Fibroblast of lung (primary cell): ENCODE results near the gene BMPR1B. TPM values are rescaled to one million over a fixed set of nuclear protein-coding genes. Genes with fewer than 3 reads are reported as not detected.

Experiments used
- DNase-seq, 2 donors: peaks; one replicate each; pipeline versions ENCODE4 v3.0.0 to v3.0.0-alpha.2; 2010; ENCODE audit warnings: low read depth in 2 of 2
- H2AFZ ChIP-seq: 2 replicates; pipeline ENCODE4 v1.5.1; 2012; ENCODE audit warnings: low read length, control low read depth, inconsistent platforms
- H3K27ac ChIP-seq: 2 replicates; pipeline ENCODE4 v1.5.1; 2011; ENCODE audit warnings: low read length, control low read depth; ENCODE audit not compliant: insufficient read depth
- H3K27me3 ChIP-seq: 2 replicates; pipeline ENCODE4 v1.5.1; 2011; ENCODE audit warnings: mild to moderate bottlenecking, low read length; ENCODE audit not compliant: control insufficient read depth, insufficient read depth
- H3K36me3 ChIP-seq: 2 replicates; pipeline ENCODE4 v1.5.1; 2011; ENCODE audit warnings: low read length; ENCODE audit not compliant: control insufficient read depth, insufficient read depth
- H3K4me1 ChIP-seq: 2 replicates; pipeline ENCODE4 v1.5.1; 2011; ENCODE audit warnings: low read length; ENCODE audit not compliant: control insufficient read depth, insufficient read depth; ENCODE audit errors: extremely low read depth
- H3K4me2 ChIP-seq: 2 replicates; pipeline ENCODE4 v1.5.1; 2011; ENCODE audit warnings: low read length, control low read depth; ENCODE audit not compliant: insufficient read depth; ENCODE audit errors: extremely low read depth
- H3K4me3 ChIP-seq, 4 experiments: fragments of 200-600 bp in 1 of 4; sonication (generic) in 1 of 4; replicated peaks in 1 of 4; 2 replicates each; pipeline ENCODE4 v1.5.1; 2011 to 2016; ENCODE audit warnings: low read length in 4 of 4, low read depth in 3 of 4, mild to moderate bottlenecking in 3 of 4, control low read depth in 2 of 4, inconsistent platforms in 1 of 4, mixed read lengths in 1 of 4; ENCODE audit not compliant: insufficient read depth in 1 of 4; ENCODE audit errors: control extremely low read depth in 1 of 4
- H3K79me2 ChIP-seq: 2 replicates; pipeline ENCODE4 v1.5.1; 2012; ENCODE audit warnings: mild to moderate bottlenecking, low read length, inconsistent platforms; ENCODE audit not compliant: control insufficient read depth, insufficient read depth
- H3K9ac ChIP-seq: 2 replicates; pipeline ENCODE4 v1.5.1; 2011; ENCODE audit warnings: mild to moderate bottlenecking, low read length, control low read depth; ENCODE audit not compliant: insufficient read depth
- H3K9me3 ChIP-seq: 2 replicates; pipeline ENCODE4 v1.5.1; 2012; ENCODE audit warnings: low read depth, low read length; ENCODE audit not compliant: control insufficient read depth, insufficient read depth
- H4K20me1 ChIP-seq: 2 replicates; pipeline ENCODE4 v1.5.1; 2011; ENCODE audit warnings: low read length; ENCODE audit not compliant: control insufficient read depth, insufficient read depth; ENCODE audit errors: extremely low read depth
- EZH2 ChIP-seq: IDR thresholded peaks from 2 replicates; pipeline ENCODE4 v1.5.1; 2012; ENCODE audit warnings: low read length, control low read depth, mild to moderate bottlenecking; ENCODE audit errors: missing control alignments
- polyA plus RNA-seq, 2 donors: library from polyadenylated mRNA; depleted of rRNA in 1 of 2; stranded (reverse) in 1 of 2; unstranded in 1 of 2; fragments of >200 nt; gene quantifications; 2 replicates each; pipeline ENCODE4 v1.2.1, GENCODE V29; 2011 to 2012; ENCODE audit warnings: missing spikeins in 1 of 2
- total RNA-seq: library from RNA; depleted of rRNA; stranded (reverse); fragments of >200 nt; gene quantifications from 2 replicates; pipeline ENCODE4 v1.2.1, GENCODE V29; 2014
- TF ChIP-seq, protein P1 (sequence below), 2 donors: IDR thresholded peaks in 1 of 2; conservative IDR thresholded peaks in 1 of 2; 1 replicate in 1 of 2; 2 replicates in 1 of 2; pipeline ENCODE4 v1.5.1; 2011 to 2012; ENCODE audit warnings: low read length in 2 of 2, control low read depth in 1 of 2, inconsistent platforms in 1 of 2, low read depth in 1 of 2, mild to moderate bottlenecking in 1 of 2

The BMPR1B gene
- total and polyA plus RNA-seq, 2 donors (not counting 1 experiment from before 2014, with no cell fraction given) = 0.17 to 0.45 TPM

DNA sequence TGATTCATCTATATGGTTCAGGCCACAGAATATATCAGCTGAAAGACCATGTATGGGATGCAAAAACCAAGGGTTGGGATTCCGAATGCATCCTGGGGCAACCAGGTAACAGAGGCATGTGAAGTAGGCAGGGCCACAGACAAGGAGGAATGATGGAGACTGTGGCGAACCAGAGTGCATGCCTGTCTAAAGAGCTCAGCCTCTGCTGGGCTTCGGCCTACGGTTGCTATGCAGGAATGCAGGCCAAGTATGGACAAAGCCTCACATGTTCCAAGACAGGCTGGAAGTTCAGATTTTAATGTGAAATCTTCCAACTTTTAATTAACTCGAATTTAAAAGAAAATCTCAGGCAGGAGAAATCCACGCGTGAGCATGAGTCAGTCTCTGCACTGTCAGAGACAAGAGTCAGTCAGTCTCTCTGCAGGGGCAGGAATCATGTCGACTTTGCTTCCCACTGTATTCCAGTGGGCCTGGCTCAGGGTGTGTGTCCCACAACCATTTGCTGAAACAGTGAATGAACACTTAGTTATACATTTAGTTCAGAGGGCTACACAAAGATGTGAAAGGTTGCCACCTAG lies 446.6 kb downstream of the BMPR1B start:
- no peak overlapping the region for H2AFZ ChIP-seq
- H3K4me3 ChIP-seq = no peak overlapping the region
- no peaks in the 10 kb centered on the region for H4K20me1 ChIP-seq
- no peaks in the 10 kb centered on the region for H3K79me2 ChIP-seq
- no peak overlapping the region for H3K4me2 ChIP-seq
- H3K4me1 ChIP-seq = no peaks in the 10 kb centered on the region
- H3K9me3 ChIP-seq = no peaks in the 10 kb centered on the region
- DNase-seq = peak in 1 of 2 donors; percentile 72
- no peak overlapping the region for H3K27ac ChIP-seq
- no peaks in the 10 kb centered on the region for H3K27me3 ChIP-seq
- no peak overlapping the region for H3K9ac ChIP-seq
- TF ChIP-seq, protein P1, sequence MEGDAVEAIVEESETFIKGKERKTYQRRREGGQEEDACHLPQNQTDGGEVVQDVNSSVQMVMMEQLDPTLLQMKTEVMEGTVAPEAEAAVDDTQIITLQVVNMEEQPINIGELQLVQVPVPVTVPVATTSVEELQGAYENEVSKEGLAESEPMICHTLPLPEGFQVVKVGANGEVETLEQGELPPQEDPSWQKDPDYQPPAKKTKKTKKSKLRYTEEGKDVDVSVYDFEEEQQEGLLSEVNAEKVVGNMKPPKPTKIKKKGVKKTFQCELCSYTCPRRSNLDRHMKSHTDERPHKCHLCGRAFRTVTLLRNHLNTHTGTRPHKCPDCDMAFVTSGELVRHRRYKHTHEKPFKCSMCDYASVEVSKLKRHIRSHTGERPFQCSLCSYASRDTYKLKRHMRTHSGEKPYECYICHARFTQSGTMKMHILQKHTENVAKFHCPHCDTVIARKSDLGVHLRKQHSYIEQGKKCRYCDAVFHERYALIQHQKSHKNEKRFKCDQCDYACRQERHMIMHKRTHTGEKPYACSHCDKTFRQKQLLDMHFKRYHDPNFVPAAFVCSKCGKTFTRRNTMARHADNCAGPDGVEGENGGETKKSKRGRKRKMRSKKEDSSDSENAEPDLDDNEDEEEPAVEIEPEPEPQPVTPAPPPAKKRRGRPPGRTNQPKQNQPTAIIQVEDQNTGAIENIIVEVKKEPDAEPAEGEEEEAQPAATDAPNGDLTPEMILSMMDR (conservative IDR thresholded peaks at IDR 0.05 in 1 of 2, IDR thresholded peaks at IDR 0.05 in 1 of 2; ENCODE audit: low read depth in 1 of 2, low read length in 2 of 2) = no peak
- no peak for TF ChIP-seq EZH2
- no peaks in the 10 kb centered on the region for H3K36me3 ChIP-seq

DNA sequence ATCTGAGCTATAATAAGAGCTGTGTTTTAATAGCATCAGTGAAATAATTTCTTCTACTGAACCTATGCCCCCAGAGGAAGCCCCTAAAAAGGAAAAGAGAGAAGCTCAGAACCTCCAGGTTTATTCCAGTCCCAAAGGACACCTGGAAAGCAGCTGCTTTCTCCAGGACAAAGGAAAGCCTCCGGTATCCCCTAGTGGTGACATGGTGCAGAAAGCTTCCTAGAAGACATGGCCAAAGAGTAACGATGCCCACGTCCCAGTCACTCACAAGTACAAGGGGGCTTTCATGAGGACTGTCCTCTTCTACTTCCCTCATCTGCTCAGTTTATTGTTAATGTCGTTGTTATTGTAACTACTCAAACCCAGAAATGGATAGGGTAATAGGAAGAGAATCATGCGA lies 447.1 kb downstream of the BMPR1B start:
- Histone ChIP-seq H3K9me3 (no peaks in the 10 kb centered on the region), H4K20me1 (no peaks in the 10 kb centered on the region), H3K79me2 (no peaks in the 10 kb centered on the region), H3K27ac (no peak overlapping the region), H3K4me2 (no peak overlapping the region), H3K4me3 (no peak overlapping the region), H3K36me3 (no peaks in the 10 kb centered on the region), H3K27me3 (no peaks in the 10 kb centered on the region), H2AFZ (no peak overlapping the region), H3K4me1 (no peaks in the 10 kb centered on the region), H3K9ac (no peak overlapping the region)
- TF ChIP-seq, protein P1 (conservative IDR thresholded peaks at IDR 0.05 in 1 of 2, IDR thresholded peaks at IDR 0.05 in 1 of 2; ENCODE audit: low read depth in 1 of 2, low read length in 2 of 2) = peak in 1 of 2 donors; percentile 9
- no peak for TF ChIP-seq EZH2
- peak in 1 of 2 donors; percentile 29 for DNase-seq
